Gastrocnemius medialis (tissue), 4 donors: ENCODE measurements around the gene HPCAL1. TPM values are rescaled to one million over a fixed set of nuclear protein-coding genes. Genes with fewer than 3 reads are reported as not detected.

Experiments used
- ATAC-seq, 2 donors: fragments of 150-250 bp; one replicate each; pipeline ENCODE4 v1.9.1; 2016
- DNase-seq, 2 donors: peaks; one replicate each; pipeline ENCODE4 v3.0.0-alpha.2; 2019
- H3K27ac ChIP-seq, 4 donors: fragments of 200-600 bp; sonication (generic); 1 replicate in 1 of 4; 2 replicates in 3 of 4; pipeline ENCODE4 v1.5.1; 2016 to 2018; ENCODE audit warnings: mild to moderate bottlenecking in 2 of 4, moderate library complexity in 1 of 4
- H3K27me3 ChIP-seq, 3 donors: fragments of 200-600 bp; sonication (generic) in 2 of 3; 1 replicate in 1 of 3; 2 replicates in 2 of 3; pipeline versions ENCODE4 v1.5.1 to v1.6.0; 2016 to 2019; ENCODE audit warnings: mild to moderate bottlenecking in 1 of 3, moderate library complexity in 1 of 3
- H3K36me3 ChIP-seq, 2 donors: fragments of 200-600 bp; sonication (generic) in 1 of 2; one replicate each; pipeline ENCODE4 v1.5.1; 2017 to 2018
- H3K4me1 ChIP-seq, 2 donors: fragments of 200-600 bp; sonication (generic) in 1 of 2; one replicate each; pipeline ENCODE4 v1.5.1; 2016 to 2017; ENCODE audit warnings: mild to moderate bottlenecking in 2 of 2
- H3K4me3 ChIP-seq, 4 donors: fragments of 200-600 bp; sonication (generic) in 3 of 4; 1 replicate in 1 of 4; 2 replicates in 3 of 4; pipeline ENCODE4 v1.5.1; 2016 to 2019; ENCODE audit warnings: mild to moderate bottlenecking in 2 of 4
- H3K9me3 ChIP-seq, 3 donors: fragments of 200-600 bp; sonication (generic) in 2 of 3; 1 replicate in 1 of 3; 2 replicates in 2 of 3; pipeline ENCODE4 v1.5.1; 2016 to 2019
- CTCF ChIP-seq, 5 experiments: fragments of 450-650 bp in 3 of 5; fragments of 200-600 bp in 2 of 5; sonication (generic) in 2 of 5; IDR thresholded peaks in 4 of 5; conservative IDR thresholded peaks in 1 of 5; 1 replicate in 4 of 5; 2 replicates in 1 of 5; pipeline ENCODE4 v1.5.1; 2016 to 2019; ENCODE audit warnings: antibody characterized with exemption in 5 of 5, mild to moderate bottlenecking in 3 of 5, moderate library complexity in 3 of 5
- POLR2A ChIP-seq, 2 donors: fragments of 450-650 bp; IDR thresholded peaks; one replicate each; pipeline ENCODE4 v1.6.1; 2017; ENCODE audit warnings: antibody characterized with exemption in 2 of 2, mild to moderate bottlenecking in 2 of 2, moderate library complexity in 2 of 2
- in situ Hi-C, 4 donors: fragments of 200-750 bp; cut with MboI; loops; one replicate each; pipeline versions ENCODE4 v1.15.0 to v1.8.0; 2017; ENCODE audit warnings: low sequenced_read_pairs in 4 of 4
- intact Hi-C: fragments of 100-400 bp; cut with DNase I; formaldehyde crosslinking; loops from one replicate; pipeline ENCODE4 v1.15.1; 2023; ENCODE audit warnings: low total_unique reads
- total RNA-seq, 4 donors: library from RNA; depleted of rRNA; stranded (reverse); fragments of >200 nt; gene quantifications; one replicate each; pipeline versions ENCODE4 v1.1.0 to v1.2.3, GENCODE V29; 2016

HPCAL1 gene
- total RNA-seq, 4 donors from 2014 or later: 29.0 to 45.5 (median 34.5) TPM

DNA sequence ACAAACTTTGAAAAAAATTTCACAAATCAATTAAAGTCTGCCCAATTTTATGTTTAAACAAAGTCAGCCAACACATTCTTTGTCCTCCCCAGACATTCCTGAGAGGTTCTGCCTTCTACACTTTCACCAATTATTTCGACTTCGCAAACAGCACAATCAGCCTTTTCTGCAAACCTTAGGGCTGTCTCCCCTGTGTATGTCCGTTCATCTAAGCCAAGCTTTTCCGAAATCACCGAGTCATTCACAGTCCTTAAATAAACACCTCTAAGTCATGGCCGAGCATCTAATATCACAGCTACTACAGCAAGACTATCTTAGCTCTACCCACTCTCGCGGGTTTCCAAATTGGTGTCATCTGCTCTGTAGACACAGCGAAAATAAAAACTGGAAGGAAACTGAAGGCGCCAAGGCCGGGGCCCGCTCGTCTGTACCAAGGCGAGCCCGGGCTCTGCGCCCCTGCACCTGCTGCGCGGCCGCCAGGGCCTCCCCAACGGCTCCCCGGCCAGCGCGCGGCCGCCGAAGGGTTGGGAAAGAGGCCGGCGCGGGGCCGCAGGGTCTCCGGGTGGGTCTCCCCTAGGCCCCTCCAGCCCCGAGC lies 144.7 kb downstream of the HPCAL1 start:
- peak overlapping the region; percentile 84 to 98 (median 95) for H3K27ac ChIP-seq
- peaks cover 0 to 25% of the 10 kb centered on the region in 2 donors for H3K36me3 ChIP-seq
- in situ Hi-C loops (no loop called here), intact Hi-C loops (loop anchor here (10.0 kb wide), 1 partner anchor 493 kb away; the partner anchor contains the start of gene GRHL1)
- H3K27me3 ChIP-seq: no peaks in the 10 kb centered on the region
- peak; percentile 49 to 61 for ATAC-seq
- H3K4me1 ChIP-seq: peaks cover 30 to 32% of the 10 kb centered on the region in 2 donors
- peak overlapping the region; percentile 67 to 76 (median 69) for H3K4me3 ChIP-seq
- DNase-seq: peak; percentile 24 to 61
- TF ChIP-seq POLR2A (IDR thresholded peaks at IDR 0.05): no peak
- TF ChIP-seq CTCF (IDR thresholded peaks at IDR 0.05 in 4 of 5, conservative IDR thresholded peaks at IDR 0.05 in 1 of 5): peak in 2 of 5 experiments; percentile 34 to 36
- H3K9me3 ChIP-seq: no peaks in the 10 kb centered on the region

DNA sequence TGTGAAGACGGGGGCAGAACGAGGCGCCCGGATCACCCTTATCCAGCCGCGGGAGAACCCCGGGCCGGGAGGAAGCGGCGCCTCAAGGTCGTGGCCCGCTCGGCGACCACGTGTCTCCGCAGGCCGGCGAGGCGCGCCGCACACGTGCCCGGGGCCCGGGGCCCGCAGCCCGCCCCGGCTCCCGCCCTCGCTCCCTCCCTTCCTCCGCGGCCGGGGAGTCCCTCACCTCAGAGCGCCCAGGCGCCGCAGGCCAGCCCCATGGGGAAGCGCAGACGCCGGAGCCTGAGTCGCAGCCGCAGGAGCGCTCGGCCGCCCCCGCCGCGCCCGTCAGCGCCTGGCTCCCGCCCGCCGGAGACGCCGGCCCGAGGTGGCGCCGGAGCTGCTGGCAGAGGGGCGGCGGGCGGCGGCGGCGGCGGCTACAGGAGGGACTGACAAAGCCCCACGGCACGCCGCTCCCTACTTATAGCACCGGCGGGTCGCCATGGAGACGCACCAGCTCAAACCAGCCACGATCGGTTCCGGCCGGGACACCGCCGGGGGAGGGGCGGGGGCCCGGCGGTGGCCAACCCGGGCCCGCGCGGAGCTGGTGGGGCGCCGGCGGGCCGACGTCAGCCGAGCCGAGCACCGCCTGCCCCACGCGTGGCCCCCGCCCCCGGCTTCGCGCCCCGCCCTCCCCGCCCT lies 145.3 kb downstream of the HPCAL1 start, which contains the start of gene ODC1:
Gene ODC1 (minus strand): TSS at position 433 of the 681 bp plus-strand sequence. CDS start 3,295 bp downstream, outside the sequence.
- TF ChIP-seq POLR2A (IDR thresholded peaks at IDR 0.05) (peak; percentile 83 to 92), CTCF (IDR thresholded peaks at IDR 0.05 in 4 of 5, conservative IDR thresholded peaks at IDR 0.05 in 1 of 5) (peak in 2 of 5 experiments; percentile 12 to 15)
- in situ Hi-C loops: no loop called here
- intact Hi-C loops: loop anchor here (1.0 to 10.0 kb wide), 5 partner anchors 43 to 493 kb away; partner anchors contain the start of genes GRHL1, KLF11 and PDIA6
- Histone ChIP-seq H3K27me3 (no peaks in the 10 kb centered on the region), H3K4me1 (peaks cover 30 to 32% of the 10 kb centered on the region in 2 donors), H3K36me3 (peaks cover 0 to 18% of the 10 kb centered on the region in 2 donors), H3K27ac (peak within 1 kb of the TSS; percentile 90 to 98 (median 95)), H3K4me3 (peak within 1 kb of the TSS; percentile 67 to 90 (median 80)), H3K9me3 (no peaks in the 10 kb centered on the region)
- DNase-seq: peak; percentile 88 to 94
- ATAC-seq: peak; percentile 69 to 77

DNA sequence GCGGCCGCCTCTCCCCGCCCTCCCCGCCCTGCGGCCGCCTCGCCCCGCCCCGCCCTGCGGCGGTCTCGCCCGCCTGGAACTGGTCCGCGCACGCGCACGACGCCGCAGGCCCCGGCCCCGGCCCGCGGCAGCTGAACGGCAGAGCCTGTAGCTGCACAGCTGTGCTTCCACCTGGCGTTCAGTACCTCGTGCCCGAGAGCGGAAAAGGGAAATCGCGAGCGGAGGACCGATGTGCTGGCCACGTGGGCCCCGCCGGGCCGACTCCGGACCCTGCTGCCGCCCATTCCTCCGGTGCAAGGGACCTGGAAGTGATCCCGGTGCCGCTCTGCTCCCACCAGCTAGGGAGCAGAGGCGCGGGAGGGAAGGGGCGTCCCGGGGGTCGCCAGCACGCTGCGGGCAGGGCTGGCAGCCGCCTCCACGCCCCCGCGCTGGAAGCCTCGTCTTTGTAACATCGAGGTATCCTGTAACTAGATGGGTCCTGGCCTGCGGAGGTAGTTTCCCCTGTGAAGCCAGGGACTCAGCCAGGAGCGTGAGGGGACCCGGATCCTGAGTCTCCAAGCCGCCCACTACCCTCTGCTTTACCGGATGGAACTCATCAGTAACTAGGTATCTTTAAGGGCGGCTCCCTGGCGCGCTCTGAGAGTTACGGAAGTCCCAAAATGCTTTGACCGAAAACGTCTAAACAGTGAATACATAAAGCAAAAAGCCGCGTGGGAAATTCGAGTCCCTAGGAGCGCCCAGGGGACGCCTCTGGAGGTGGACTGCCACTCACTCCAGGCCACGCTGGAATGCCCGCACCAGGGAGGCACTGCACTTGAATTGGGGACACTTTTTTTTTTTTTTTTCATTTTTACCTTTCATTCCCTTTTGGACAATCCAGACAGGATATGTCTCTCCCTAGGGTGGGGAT lies 146.1 kb downstream of the HPCAL1 start:
- in situ Hi-C loops: no loop called here
- peak; percentile 69 for ATAC-seq
- intact Hi-C loops: loop anchor here (1.0 to 10.0 kb wide), 5 partner anchors 44 to 494 kb away; partner anchors contain the start of genes GRHL1, KLF11 and PDIA6

More for the DNA sequence above, 146.1 kb downstream of the HPCAL1 start:
- peaks cover 0 to 10% of the 10 kb centered on the region in 2 donors for H3K36me3 ChIP-seq
- no peaks in the 10 kb centered on the region for H3K9me3 ChIP-seq
- H3K4me3 ChIP-seq: peak overlapping the region; percentile 60 to 90 (median 80)
- TF ChIP-seq POLR2A (IDR thresholded peaks at IDR 0.05) (no peak), CTCF (IDR thresholded peaks at IDR 0.05 in 4 of 5, conservative IDR thresholded peaks at IDR 0.05 in 1 of 5) (peak in 1 of 5 experiments; percentile 27)
- H3K27me3 ChIP-seq: no peaks in the 10 kb centered on the region
- DNase-seq: peak; percentile 87 to 89
- H3K4me1 ChIP-seq: peaks cover 30 to 33% of the 10 kb centered on the region in 2 donors
- H3K27ac ChIP-seq: peak overlapping the region; percentile 90 to 93 (median 92)
